Liver (tissue), 9 donors: ENCODE data around the gene HRH3. TPM values are rescaled to one million over a fixed set of nuclear protein-coding genes. Genes with fewer than 3 reads are reported as not detected.

Experiments used
- DNase-seq: peaks from one replicate; pipeline ENCODE4 v3.0.0-alpha.2; 2017; ENCODE audit warnings: low spot score
- H3K27ac ChIP-seq, 2 donors: one replicate each; pipeline ENCODE4 v1.7.0; 2013; ENCODE audit warnings: inconsistent platforms in 2 of 2, low read length in 2 of 2, control low read depth in 1 of 2, low read depth in 1 of 2, mild to moderate bottlenecking in 1 of 2
- H3K27me3 ChIP-seq, 4 donors: one replicate each; pipeline versions ENCODE4 v1.6.1 to v1.7.0; 2013; ENCODE audit warnings: low read length in 3 of 4, inconsistent platforms in 1 of 4, mild to moderate bottlenecking in 1 of 4, moderate library complexity in 1 of 4; ENCODE audit not compliant: control insufficient read depth in 4 of 4, insufficient read depth in 4 of 4
- H3K36me3 ChIP-seq, 4 donors: one replicate each; pipeline versions ENCODE4 v1.6.1 to v1.7.0; 2013; ENCODE audit warnings: low read length in 3 of 4, mild to moderate bottlenecking in 3 of 4, low read depth in 1 of 4, moderate library complexity in 1 of 4; ENCODE audit not compliant: control insufficient read depth in 4 of 4, insufficient read depth in 3 of 4
- H3K4me1 ChIP-seq, 4 donors: one replicate each; pipeline versions ENCODE4 v1.6.1 to v1.7.0; 2013; ENCODE audit warnings: low read length in 3 of 4, mild to moderate bottlenecking in 3 of 4, moderate library complexity in 1 of 4; ENCODE audit not compliant: control insufficient read depth in 4 of 4, insufficient read depth in 4 of 4
- H3K4me3 ChIP-seq, 3 donors: one replicate each; pipeline versions ENCODE4 v1.6.1 to v1.7.0; 2013; ENCODE audit warnings: low read length in 3 of 3, control low read depth in 1 of 3, low read depth in 1 of 3, mild to moderate bottlenecking in 1 of 3
- H3K9ac ChIP-seq, 2 donors: one replicate each; pipeline ENCODE4 v1.7.0; 2013; ENCODE audit warnings: low read length in 2 of 2, mild to moderate bottlenecking in 2 of 2, moderate library complexity in 2 of 2, control low read depth in 1 of 2, low read depth in 1 of 2
- H3K9me3 ChIP-seq, 4 donors: one replicate each; pipeline versions ENCODE4 v1.6.1 to v1.7.0; 2013; ENCODE audit warnings: low read length in 3 of 4; ENCODE audit not compliant: control insufficient read depth in 4 of 4
- ATF3 ChIP-seq: IDR thresholded peaks from 2 replicates; pipeline ENCODE4 v1.6.1; 2016; ENCODE audit warnings: antibody characterized with exemption
- CTCF ChIP-seq: fragments of 150-350 bp; IDR thresholded peaks from 2 replicates; pipeline ENCODE4 v1.5.1; 2017; ENCODE audit warnings: improper control_type of control experiment, low read depth, low read length; ENCODE audit not compliant: missing input control
- EGR1 ChIP-seq, 2 donors: IDR thresholded peaks; 2 replicates each; pipeline ENCODE4 v1.6.1; 2016 to 2018; ENCODE audit warnings: antibody characterized with exemption in 2 of 2, low read depth in 2 of 2
- FOXA1 ChIP-seq: IDR thresholded peaks from 2 replicates; pipeline ENCODE4 v1.6.1; 2016; ENCODE audit warnings: antibody characterized with exemption
- FOXA2 ChIP-seq: IDR thresholded peaks from 2 replicates; pipeline ENCODE4 v1.6.1; 2016; ENCODE audit warnings: antibody characterized with exemption
- GABPA ChIP-seq, 2 donors: IDR thresholded peaks in 1 of 2; conservative IDR thresholded peaks in 1 of 2; 2 replicates each; pipeline ENCODE4 v1.6.1; 2016; ENCODE audit warnings: antibody characterized with exemption in 2 of 2, mild to moderate bottlenecking in 1 of 2, moderate library complexity in 1 of 2
- HNF4A ChIP-seq, 2 donors: conservative IDR thresholded peaks; 2 replicates each; pipeline ENCODE4 v1.6.1; 2016; ENCODE audit warnings: antibody characterized with exemption in 2 of 2, mild to moderate bottlenecking in 2 of 2
- HNF4G ChIP-seq: IDR thresholded peaks from 2 replicates; pipeline ENCODE4 v1.6.1; 2016; ENCODE audit warnings: antibody characterized with exemption
- JUND ChIP-seq, 2 donors: IDR thresholded peaks; 2 replicates each; pipeline ENCODE4 v1.6.1; 2016; ENCODE audit warnings: antibody characterized with exemption in 2 of 2
- NR2F2 ChIP-seq: IDR thresholded peaks from 2 replicates; pipeline ENCODE4 v1.6.1; 2016; ENCODE audit warnings: antibody characterized with exemption
- RAD21 ChIP-seq, 2 donors: IDR thresholded peaks; 2 replicates each; pipeline ENCODE4 v1.6.1; 2016; ENCODE audit warnings: antibody characterized with exemption in 2 of 2, mild to moderate bottlenecking in 2 of 2
- REST ChIP-seq: IDR thresholded peaks from 2 replicates; pipeline ENCODE4 v1.6.1; 2016; ENCODE audit warnings: antibody characterized with exemption, mild to moderate bottlenecking
- RXRA ChIP-seq, 2 donors: IDR thresholded peaks; 2 replicates each; pipeline ENCODE4 v1.6.1; 2017 to 2018; ENCODE audit warnings: antibody characterized with exemption in 2 of 2, mild to moderate bottlenecking in 1 of 2
- SP1 ChIP-seq: IDR thresholded peaks from 2 replicates; pipeline ENCODE4 v1.6.1; 2018; ENCODE audit warnings: antibody characterized with exemption, mild to moderate bottlenecking
- TAF1 ChIP-seq: conservative IDR thresholded peaks from 2 replicates; pipeline ENCODE4 v1.6.1; 2016; ENCODE audit warnings: antibody characterized with exemption, mild to moderate bottlenecking
- YY1 ChIP-seq: IDR thresholded peaks from 2 replicates; pipeline ENCODE4 v1.6.1; 2016; ENCODE audit warnings: antibody characterized with exemption, mild to moderate bottlenecking
- ZBTB33 ChIP-seq: IDR thresholded peaks from 2 replicates; pipeline ENCODE4 v1.6.1; 2016; ENCODE audit warnings: antibody characterized with exemption
- WGBS: extraction: QIAGEN DNeasy Blood & Tissue Kit; methylation state at CpG from one replicate; pipeline ENCODE4 v1.1.7; 2013; 5-methylcytosine and 5-hydroxymethylcytosine counted together
- polyA plus RNA-seq, 2 donors: library from polyadenylated mRNA; stranded (reverse) in 1 of 2; unstranded in 1 of 2; fragments of 200-250 nt in 1 of 2; fragments of >200 nt in 1 of 2; fragmentation: Nextera tagmentation in 1 of 2; extraction: Ambion mirVana in 1 of 2; gene quantifications; one replicate each; pipeline versions ENCODE4 v1.2.1 to v1.2.3, GENCODE V29; 2013 to 2015
- total RNA-seq, 2 donors: library from RNA; depleted of rRNA; stranded (reverse); fragments of >200 nt; gene quantifications; one replicate each; pipeline ENCODE4 v1.2.3, GENCODE V29; 2014
- donor health status: healthy.
- donor health status: healthy.
- donor health status: healthy.
- donor health status: healthy.
- donor health status: healthy.

The HRH3 gene
- total and polyA plus RNA-seq, 4 donors: not detected

- Histone ChIP-seq H3K36me3 (no peaks in the 10 kb centered on the region), H3K4me3 (no peak overlapping the region), H3K9ac (no peak overlapping the region), H3K27ac (no peak overlapping the region), H3K9me3 (no peaks in the 10 kb centered on the region), H3K27me3 (no peaks in the 10 kb centered on the region), H3K4me1 (peaks cover 9 to 18% (median 10%) of the 10 kb centered on the region in 4 donors)
- TF ChIP-seq TAF1 (no peak), HNF4G (no peak), FOXA2 (no peak), HNF4A (conservative IDR thresholded peaks at IDR 0.05) (no peak), RAD21 (IDR thresholded peaks at IDR 0.05) (no peak), SP1 (no peak), RXRA (IDR thresholded peaks at IDR 0.05) (no peak), JUND (IDR thresholded peaks at IDR 0.05) (no peak), GABPA (IDR thresholded peaks at IDR 0.05 in 1 of 2, conservative IDR thresholded peaks at IDR 0.05 in 1 of 2) (no peak), YY1 (no peak), NR2F2 (no peak), CTCF (no peak), ATF3 (no peak), EGR1 (IDR thresholded peaks at IDR 0.05; ENCODE audit: low read depth in 2 of 2) (no peak), FOXA1 (no peak), ZBTB33 (no peak)
- 96% methylated on average over 9 of the region's 9 CpGs for WGBS
- DNase-seq: no peak
Observed at GRCh38 chr20:62235777-62236157, 15.7 kb upstream of the HRH3 start.

- DNase-seq: no peak
- 79% methylated on average over 16 of the region's 16 CpGs for WGBS
- no peak overlapping the region for H3K4me3 ChIP-seq
- TF ChIP-seq RAD21 (IDR thresholded peaks at IDR 0.05): no peak
- TF ChIP-seq HNF4A (conservative IDR thresholded peaks at IDR 0.05): no peak
- TF ChIP-seq SP1: no peak
- no peak for TF ChIP-seq EGR1 (IDR thresholded peaks at IDR 0.05; ENCODE audit: low read depth in 2 of 2)
- TF ChIP-seq JUND (IDR thresholded peaks at IDR 0.05): no peak
- no peak for TF ChIP-seq YY1
- TF ChIP-seq ZBTB33: no peak
- TF ChIP-seq TAF1: no peak
- no peak for TF ChIP-seq FOXA1
- no peak for TF ChIP-seq CTCF
- TF ChIP-seq RXRA (IDR thresholded peaks at IDR 0.05): no peak
- no peak for TF ChIP-seq REST
- no peak for TF ChIP-seq ATF3
- TF ChIP-seq FOXA2: no peak
- TF ChIP-seq HNF4G: no peak
- no peak for TF ChIP-seq GABPA (IDR thresholded peaks at IDR 0.05 in 1 of 2, conservative IDR thresholded peaks at IDR 0.05 in 1 of 2)
- H3K36me3 ChIP-seq: no peaks in the 10 kb centered on the region
- H3K9me3 ChIP-seq: no peaks in the 10 kb centered on the region
- no peak overlapping the region for H3K9ac ChIP-seq
- H3K4me1 ChIP-seq: peaks cover 9 to 18% (median 10%) of the 10 kb centered on the region in 4 donors
- H3K27me3 ChIP-seq: no peaks in the 10 kb centered on the region
- no peak overlapping the region for H3K27ac ChIP-seq
Observed at GRCh38 chr20:62235001-62235776, 15.1 kb upstream of the HRH3 start.
